Kidney epithelial cell (primary cell): ENCODE measurements around the gene NEK5. TPM values are rescaled to one million over a fixed set of nuclear protein-coding genes. Genes with fewer than 3 reads are reported as not detected.
A peak's percentile ranks its signal among the peaks of the same experiment; 100 is the strongest.

Experiments used
- DNase-seq: peaks from one replicate; pipeline ENCODE4 v3.0.0-alpha.2; 2010; ENCODE audit warnings: low read depth
- H3K27me3 ChIP-seq: 2 replicates; pipeline ENCODE4 v1.6.0; 2011; ENCODE audit warnings: low read length; ENCODE audit not compliant: control insufficient read depth, insufficient read depth
- H3K36me3 ChIP-seq: 2 replicates; pipeline ENCODE4 v1.5.1; 2011; ENCODE audit warnings: low read length; ENCODE audit not compliant: control insufficient read depth, insufficient read depth
- H3K4me3 ChIP-seq: 2 replicates; pipeline ENCODE4 v1.5.1; 2011; ENCODE audit warnings: low read depth, mild to moderate bottlenecking, control low read depth, low read length
- CTCF ChIP-seq: IDR thresholded peaks from 2 replicates; pipeline ENCODE4 v1.5.1; 2011; ENCODE audit warnings: mild to moderate bottlenecking, moderate library complexity, low read length, control low read depth, inconsistent platforms; ENCODE audit not compliant: insufficient read depth, poor library complexity, severe bottlenecking
- total RNA-seq: library from RNA; depleted of rRNA; stranded (reverse); fragments of >200 nt; gene quantifications from 2 replicates; pipeline ENCODE4 v1.2.3, GENCODE V29; 2015

NEK5 gene
- total RNA-seq, 1 donor from 2014 or later = 0.33 TPM

- no peak for TF ChIP-seq CTCF
- H3K36me3 ChIP-seq = no peaks in the 10 kb centered on the region
- DNase-seq = no peak
- no peaks in the 10 kb centered on the region for H3K27me3 ChIP-seq
- H3K4me3 ChIP-seq = no peak overlapping the region
These were observed 108.7 kb downstream of the NEK5 start for GRCh38 chr13:52020191-52020590.

- Histone ChIP-seq H3K36me3 (no peaks in the 10 kb centered on the region), H3K27me3 (no peaks in the 10 kb centered on the region), H3K4me3 (no peak overlapping the region)
- TF ChIP-seq CTCF = no peak
- no peak for DNase-seq
These were observed 112.6 kb downstream of the NEK5 start for GRCh38 chr13:52016296-52016695.

- no peaks in the 10 kb centered on the region for H3K27me3 ChIP-seq
- DNase-seq = no peak
- TF ChIP-seq CTCF = no peak
- H3K36me3 ChIP-seq = no peaks in the 10 kb centered on the region
- H3K4me3 ChIP-seq = peak overlapping the region; percentile 73
These were observed 116.4 kb downstream of the NEK5 start for GRCh38 chr13:52012512-52012836.

GRCh38 chr13:52011632-52012511, 117.0 kb downstream of the NEK5 start, which contains the start of gene ALG11:
Gene ALG11, plus strand, starts transcription at chr13:52012398. Its CDS starts 21 bp downstream, at chr13:52012419.
- H3K27me3 ChIP-seq = no peaks in the 10 kb centered on the region
- no peak for TF ChIP-seq CTCF
- H3K36me3 ChIP-seq = no peaks in the 10 kb centered on the region
- peak within 1 kb of the TSS; percentile 73 for H3K4me3 ChIP-seq
- peak; percentile 90 for DNase-seq

GRCh38 chr13:52010890-52011631, 117.8 kb downstream of the NEK5 start, which contains the start of gene ATP7B:
Gene ATP7B, minus strand, starts transcription at chr13:52011450. Its CDS starts 113 bp downstream, at chr13:52011337.
- no peak for DNase-seq
- Histone ChIP-seq H3K36me3 (no peaks in the 10 kb centered on the region), H3K4me3 (peak within 1 kb of the TSS; percentile 73), H3K27me3 (no peaks in the 10 kb centered on the region)
- TF ChIP-seq CTCF = peak; percentile 22
